SU-DHL-6 (cell line): Measurements from ENCODE around the gene ADAMTS19.

Experiments used
- EZH2phosphoT487 ChIP-seq: fragments of 200-600 bp; sonication (generic), shearing (Covaris generic); conservative IDR thresholded peaks from 2 replicates; pipeline ENCODE4 v1.6.1; 2018; ENCODE audit warnings: mild to moderate bottlenecking, antibody characterized with exemption, low read length, moderate library complexity, mixed read lengths
- TF ChIP-seq, protein P1 (sequence below): fragments of 200-600 bp; sonication (generic); IDR thresholded peaks from one replicate; pipeline ENCODE4 v1.5.1; 2017; ENCODE audit warnings: antibody characterized with exemption, mild to moderate bottlenecking, low read length, moderate library complexity; ENCODE audit not compliant: insufficient read depth, poor library complexity, severe bottlenecking

DNA sequence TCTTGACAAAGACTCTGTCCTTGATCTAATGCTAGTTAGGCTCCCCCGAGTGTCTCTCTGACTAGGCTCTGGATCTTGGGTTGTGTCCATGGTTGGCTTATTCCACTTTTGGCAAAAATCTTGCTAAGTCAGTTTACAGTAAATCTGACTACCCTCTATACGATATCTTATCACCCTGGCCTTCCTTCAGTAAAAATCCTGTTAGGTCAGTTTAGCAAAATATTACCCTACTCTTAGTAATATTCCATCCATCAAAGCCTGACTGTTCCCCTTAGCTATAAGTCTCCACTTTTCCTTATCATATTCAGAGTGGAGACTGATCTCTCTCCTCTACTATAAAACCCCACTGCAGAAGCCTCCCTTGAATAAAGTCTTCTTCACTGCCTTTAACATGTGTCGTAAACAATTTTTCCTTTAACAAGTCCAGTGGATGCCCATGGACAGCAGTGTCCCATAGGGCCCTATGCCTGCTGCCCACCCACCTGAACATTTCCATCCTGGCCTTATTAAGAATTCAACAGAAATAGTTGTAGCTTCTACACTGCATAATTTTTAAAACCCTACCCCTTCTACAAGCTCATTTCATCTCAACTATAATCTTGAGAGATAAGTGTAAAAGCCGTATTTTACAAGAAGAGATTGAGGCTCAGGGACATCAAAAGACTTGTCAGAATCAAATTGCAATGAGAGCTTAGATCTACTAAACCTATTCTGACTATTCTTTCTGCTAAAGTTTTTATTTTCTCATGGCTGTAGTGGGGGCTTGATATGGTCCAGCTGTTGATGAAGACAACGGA lies 310.1 kb downstream of the ADAMTS19 start:
- TF ChIP-seq, protein P1, sequence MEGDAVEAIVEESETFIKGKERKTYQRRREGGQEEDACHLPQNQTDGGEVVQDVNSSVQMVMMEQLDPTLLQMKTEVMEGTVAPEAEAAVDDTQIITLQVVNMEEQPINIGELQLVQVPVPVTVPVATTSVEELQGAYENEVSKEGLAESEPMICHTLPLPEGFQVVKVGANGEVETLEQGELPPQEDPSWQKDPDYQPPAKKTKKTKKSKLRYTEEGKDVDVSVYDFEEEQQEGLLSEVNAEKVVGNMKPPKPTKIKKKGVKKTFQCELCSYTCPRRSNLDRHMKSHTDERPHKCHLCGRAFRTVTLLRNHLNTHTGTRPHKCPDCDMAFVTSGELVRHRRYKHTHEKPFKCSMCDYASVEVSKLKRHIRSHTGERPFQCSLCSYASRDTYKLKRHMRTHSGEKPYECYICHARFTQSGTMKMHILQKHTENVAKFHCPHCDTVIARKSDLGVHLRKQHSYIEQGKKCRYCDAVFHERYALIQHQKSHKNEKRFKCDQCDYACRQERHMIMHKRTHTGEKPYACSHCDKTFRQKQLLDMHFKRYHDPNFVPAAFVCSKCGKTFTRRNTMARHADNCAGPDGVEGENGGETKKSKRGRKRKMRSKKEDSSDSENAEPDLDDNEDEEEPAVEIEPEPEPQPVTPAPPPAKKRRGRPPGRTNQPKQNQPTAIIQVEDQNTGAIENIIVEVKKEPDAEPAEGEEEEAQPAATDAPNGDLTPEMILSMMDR = no peak
- no peak for TF ChIP-seq EZH2phosphoT487
